Activated naive CD4-positive, alpha-beta T cell treated with anti-CD3 and anti-CD28 coated beads, Interleukin-2, amount 10 ng/mL, durations not matched to agents 7 days and 5 days (primary cell): ENCODE measurements around the gene C9orf57.
"Not testable (repeated sequence)": the region's sequence is repeated elsewhere in the genome, so short reads cannot be mapped to it uniquely, and the experiment has no call there.

Experiments
- CTCF ChIA-PET: fragments of 350-600 bp; sonication (Branson Sonifier 250); formaldehyde crosslinking; loops from one replicate; lab custom pipeline; 2021; ENCODE audit warnings: antibody characterized with exemption; lab: Charles Lee
- DNase-seq: peaks from one replicate; pipeline ENCODE4 v3.0.0-alpha.2; 2020
- H3K27ac Mint-ChIP-seq: one replicate; pipeline ENCODE4 v1.8.0; 2021; ENCODE audit warnings: mild to moderate bottlenecking, moderate library complexity, mixed read lengths
- H3K27me3 Mint-ChIP-seq: one replicate; pipeline ENCODE4 v1.8.0; 2021; ENCODE audit warnings: mild to moderate bottlenecking, mixed read lengths
- H3K36me3 Mint-ChIP-seq: one replicate; pipeline ENCODE4 v1.8.0; 2021; ENCODE audit warnings: mixed read lengths
- H3K4me1 Mint-ChIP-seq: one replicate; pipeline ENCODE4 v1.8.0; 2021; ENCODE audit warnings: mixed read lengths
- H3K4me3 Mint-ChIP-seq: one replicate; pipeline ENCODE4 v1.8.0; 2021; ENCODE audit warnings: mild to moderate bottlenecking, moderate library complexity, mixed read lengths
- H3K9me3 Mint-ChIP-seq: one replicate; pipeline ENCODE4 v1.8.0; 2021; ENCODE audit warnings: mixed read lengths

C9orf57 gene

GRCh38 chr9:72060513-72060912 is at the start of gene C9orf57:
Gene C9orf57 (minus strand): TSS chr9:72060613. CDS start chr9:72059331, 1,282 bp downstream.
- Mint-ChIP-seq H3K27ac (no peak within 1 kb of the TSS), H3K27me3 (peaks cover 8% of the 10 kb centered on the region)
- no peak for DNase-seq

GRCh38 chr9:72102520-72102919 is 42.1 kb upstream of the C9orf57 start:
- H3K4me3 Mint-ChIP-seq: no peak overlapping the region
- no peaks in the 10 kb centered on the region for H3K4me1 Mint-ChIP-seq
- CTCF ChIA-PET: no interaction called here
- no peaks in the 10 kb centered on the region for H3K36me3 Mint-ChIP-seq
- H3K27me3 Mint-ChIP-seq: no peaks in the 10 kb centered on the region
- no peak for DNase-seq
- no peak overlapping the region for H3K27ac Mint-ChIP-seq
- peaks cover 1% of the 10 kb centered on the region for H3K9me3 Mint-ChIP-seq

More at GRCh38 chr9:72060513-72060912, at the start of gene C9orf57:
- Mint-ChIP-seq H3K4me3 (no peak within 1 kb of the TSS), H3K36me3 (no peaks in the 10 kb centered on the region), H3K4me1 (no peaks in the 10 kb centered on the region), H3K9me3 (no peaks in the 10 kb centered on the region)
- CTCF ChIA-PET: no interaction called here

GRCh38 chr9:72095520-72095919 is 35.1 kb upstream of the C9orf57 start:
- H3K4me1 Mint-ChIP-seq: not testable (repeated sequence)

GRCh38 chr9:72092820-72093219 is 32.4 kb upstream of the C9orf57 start:
- Mint-ChIP-seq H3K4me3 (no peak overlapping the region), H3K36me3 (no peaks in the 10 kb centered on the region), H3K27ac (no peak overlapping the region), H3K4me1 (no peaks in the 10 kb centered on the region), H3K27me3 (no peaks in the 10 kb centered on the region), H3K9me3 (no peaks in the 10 kb centered on the region)
- CTCF ChIA-PET: no interaction called here
- no peak for DNase-seq

More at GRCh38 chr9:72095520-72095919, 35.1 kb upstream of the C9orf57 start:
- H3K27ac Mint-ChIP-seq, CTCF ChIA-PET, H3K4me3 Mint-ChIP-seq, H3K27me3 Mint-ChIP-seq, H3K9me3 Mint-ChIP-seq, H3K36me3 Mint-ChIP-seq, DNase-seq: not testable (repeated sequence)

- Mint-ChIP-seq H3K27me3 (no peaks in the 10 kb centered on the region), H3K9me3 (no peaks in the 10 kb centered on the region), H3K27ac (no peak overlapping the region), H3K4me1 (no peaks in the 10 kb centered on the region), H3K36me3 (no peaks in the 10 kb centered on the region), H3K4me3 (no peak overlapping the region)
- CTCF ChIA-PET: no interaction called here
- DNase-seq: no peak
Observed at GRCh38 chr9:72089451-72090130, 29.2 kb upstream of the C9orf57 start.

GRCh38 chr9:72082536-72082935 is 22.1 kb upstream of the C9orf57 start:
- Mint-ChIP-seq H3K27ac (no peak overlapping the region), H3K4me3 (no peak overlapping the region), H3K4me1 (no peaks in the 10 kb centered on the region), H3K36me3 (no peaks in the 10 kb centered on the region), H3K27me3 (no peaks in the 10 kb centered on the region), H3K9me3 (no peaks in the 10 kb centered on the region)
- CTCF ChIA-PET: no interaction called here
- DNase-seq: no peak

- H3K27ac Mint-ChIP-seq, H3K4me1 Mint-ChIP-seq, DNase-seq, H3K4me3 Mint-ChIP-seq, CTCF ChIA-PET, H3K36me3 Mint-ChIP-seq, H3K27me3 Mint-ChIP-seq, H3K9me3 Mint-ChIP-seq: not testable (repeated sequence)
Observed at GRCh38 chr9:72074666-72075065, 14.3 kb upstream of the C9orf57 start.

- DNase-seq: no peak
- Mint-ChIP-seq H3K9me3 (no peaks in the 10 kb centered on the region), H3K36me3 (no peaks in the 10 kb centered on the region), H3K4me1 (no peaks in the 10 kb centered on the region), H3K4me3 (no peak overlapping the region), H3K27me3 (peaks cover 4% of the 10 kb centered on the region), H3K27ac (no peak overlapping the region)
- CTCF ChIA-PET: interaction anchor here (0.8 kb wide), 1 partner anchor 207 kb away, joined by 4 read pairs; no protein-coding TSS in a partner anchor
Observed at GRCh38 chr9:72065076-72065475, 4.7 kb upstream of the C9orf57 start.

GRCh38 chr9:72052122-72052521 is 8.3 kb downstream of the C9orf57 start:
- no peak overlapping the region for H3K4me3 Mint-ChIP-seq
- no peaks in the 10 kb centered on the region for H3K4me1 Mint-ChIP-seq
- H3K27me3 Mint-ChIP-seq: peaks cover 6% of the 10 kb centered on the region
- no peaks in the 10 kb centered on the region for H3K36me3 Mint-ChIP-seq
- H3K27ac Mint-ChIP-seq: no peak overlapping the region
- CTCF ChIA-PET: no interaction called here
- no peak for DNase-seq
- H3K9me3 Mint-ChIP-seq: no peaks in the 10 kb centered on the region

GRCh38 chr9:72048850-72049249 is 11.6 kb downstream of the C9orf57 start:
- CTCF ChIA-PET: interaction anchor here (1.4 kb wide), 1 partner anchor 10 kb away, joined by 5 read pairs; no protein-coding TSS in a partner anchor
- Mint-ChIP-seq H3K4me1 (no peaks in the 10 kb centered on the region), H3K4me3 (no peak overlapping the region), H3K36me3 (no peaks in the 10 kb centered on the region), H3K27ac (no peak overlapping the region), H3K9me3 (no peaks in the 10 kb centered on the region), H3K27me3 (peaks cover 6% of the 10 kb centered on the region)
- no peak for DNase-seq

- DNase-seq: no peak
- Mint-ChIP-seq H3K27me3 (peaks cover 13% of the 10 kb centered on the region), H3K4me3 (no peak overlapping the region), H3K36me3 (no peaks in the 10 kb centered on the region), H3K4me1 (no peaks in the 10 kb centered on the region), H3K27ac (no peak overlapping the region), H3K9me3 (no peaks in the 10 kb centered on the region)
- CTCF ChIA-PET: interaction anchor here (1.1 kb wide), 1 partner anchor 15 kb away, joined by 3 read pairs; no protein-coding TSS in a partner anchor
Observed at GRCh38 chr9:72046630-72047456, 13.6 kb downstream of the C9orf57 start.

- no peak overlapping the region for H3K4me3 Mint-ChIP-seq
- no peak overlapping the region for H3K27ac Mint-ChIP-seq
- peaks cover 24% of the 10 kb centered on the region for H3K27me3 Mint-ChIP-seq
- no peaks in the 10 kb centered on the region for H3K9me3 Mint-ChIP-seq
- no peak for DNase-seq
- no peaks in the 10 kb centered on the region for H3K36me3 Mint-ChIP-seq
- CTCF ChIA-PET: no interaction called here
- H3K4me1 Mint-ChIP-seq: peaks cover under 1% of the 10 kb centered on the region
Observed at GRCh38 chr9:72044095-72044494, 16.3 kb downstream of the C9orf57 start.

- Mint-ChIP-seq H3K9me3 (no peaks in the 10 kb centered on the region), H3K27me3 (peaks cover 28% of the 10 kb centered on the region), H3K4me1 (peaks cover 3% of the 10 kb centered on the region), H3K27ac (no peak overlapping the region), H3K36me3 (no peaks in the 10 kb centered on the region), H3K4me3 (no peak overlapping the region)
- CTCF ChIA-PET: no interaction called here
- no peak for DNase-seq
Observed at GRCh38 chr9:72043576-72043975, 16.8 kb downstream of the C9orf57 start.

GRCh38 chr9:72042928-72043327 is 17.5 kb downstream of the C9orf57 start:
- Mint-ChIP-seq H3K4me1 (peaks cover 3% of the 10 kb centered on the region), H3K9me3 (no peaks in the 10 kb centered on the region), H3K27me3 (peaks cover 28% of the 10 kb centered on the region), H3K4me3 (no peak overlapping the region), H3K36me3 (no peaks in the 10 kb centered on the region), H3K27ac (no peak overlapping the region)
- DNase-seq: no peak
- CTCF ChIA-PET: no interaction called here
